HepG2 (cell line): ENCODE measurements around the gene CKLF. TPM values are rescaled to one million over a fixed set of nuclear protein-coding genes. Genes with fewer than 3 reads are reported as not detected.

ENCODE experiments used
- ATAC-seq: fragments of 200-7000 bp; cut with Tn5 transposase; 3 replicates; pipeline ENCODE4 v1.9.1; 2020; ENCODE audit warnings: mild to moderate bottlenecking, moderate library complexity
- BruUV-seq: library from RNA; stranded (reverse); fragments of 400-500 nt; replicated peaks from 2 replicates; lab custom pipeline; 2021; lab: Mats Ljungman, UMichigan
- CTCF ChIA-PET: fragments of 300-600 bp; formaldehyde crosslinking; extraction: SDS; loops from one replicate; lab custom pipeline; 2021; ENCODE audit warnings: low total read pairs, inconsistent platforms, low intra/inter-chr PET ratio; lab: Yijun Ruan, JAX
- POLR2A ChIA-PET: fragments of 350-600 bp; sonication (Branson Sonifier 250); formaldehyde crosslinking; loops from one replicate; lab custom pipeline; 2020; ENCODE audit warnings: antibody characterized with exemption, inconsistent platforms; lab: Yijun Ruan, JAX
- DNase-seq: peaks from one replicate; pipeline ENCODE4 v3.0.0-alpha.2; 2015; ENCODE audit warnings: low spot score
- FAIRE-seq: peaks from 3 replicates; lab custom pipeline; 2011; peaks lifted over from hg19 to GRCh38; lab: Jason Lieb, UNC
- H2AFZ ChIP-seq: one replicate; pipeline ENCODE4 v1.6.1; 2011; ENCODE audit warnings: low read length, inconsistent platforms
- H3K27ac ChIP-seq: fragments of 300-600 bp; 3 replicates; pipeline ENCODE4 v1.8.0; 2011; ENCODE audit warnings: mixed run types, mild to moderate bottlenecking, mixed read lengths, low read length, inconsistent platforms; ENCODE audit not compliant: insufficient read depth; ENCODE audit errors: extremely low read length
- H3K27me3 ChIP-seq, 2 experiments: fragments of 200-600 bp in 1 of 2; 2 replicates in 1 of 2; 3 replicates in 1 of 2; pipeline versions ENCODE4 v1.6.0 to v1.8.0; 2011; ENCODE audit warnings: low read length in 2 of 2, mild to moderate bottlenecking in 2 of 2, moderate library complexity in 2 of 2, inconsistent platforms in 1 of 2; ENCODE audit not compliant: insufficient read depth in 2 of 2, control insufficient read depth in 1 of 2
- H3K36me3 ChIP-seq, 2 experiments: fragments of 200-600 bp in 1 of 2; replicated peaks in 1 of 2; 2 replicates in 1 of 2; 3 replicates in 1 of 2; pipeline versions ENCODE4 v1.5.1 to v1.8.0; 2011; ENCODE audit warnings: low read length in 2 of 2, inconsistent platforms in 1 of 2; ENCODE audit not compliant: insufficient read depth in 2 of 2, control insufficient read depth in 1 of 2
- H3K4me1 ChIP-seq: 2 replicates; pipeline ENCODE4 v1.5.1; 2012; ENCODE audit warnings: low read length, inconsistent platforms; ENCODE audit not compliant: insufficient read depth
- H3K4me2 ChIP-seq: 2 replicates; pipeline ENCODE4 v1.6.0; 2011; ENCODE audit warnings: low read depth, low read length, inconsistent platforms
- H3K4me3 ChIP-seq, 3 experiments: fragments of 200-600 bp in 1 of 3; sonication (generic), shearing (Covaris generic) in 1 of 3; replicated peaks in 1 of 3; 2 replicates each; pipeline ENCODE4 v1.5.1; 2011 to 2016; ENCODE audit warnings: low read length in 3 of 3, inconsistent platforms in 2 of 3, low read depth in 2 of 3, mild to moderate bottlenecking in 2 of 3, control low read depth in 1 of 3, mixed read lengths in 1 of 3; ENCODE audit not compliant: insufficient read depth in 1 of 3
- H3K79me2 ChIP-seq: one replicate; pipeline ENCODE4 v1.6.1; 2011; ENCODE audit warnings: low read length, inconsistent platforms; ENCODE audit not compliant: insufficient read depth
- H3K9ac ChIP-seq: 2 replicates; pipeline ENCODE4 v1.6.0; 2011; ENCODE audit warnings: mild to moderate bottlenecking, low read depth, low read length, inconsistent platforms; ENCODE audit not compliant: insufficient read depth
- H3K9me3 ChIP-seq: 2 replicates; pipeline ENCODE4 v1.5.1; 2012; ENCODE audit warnings: mild to moderate bottlenecking, low read length
- H4K20me1 ChIP-seq: 2 replicates; pipeline ENCODE4 v1.6.0; 2011; ENCODE audit warnings: inconsistent platforms, mild to moderate bottlenecking, low read length, moderate library complexity; ENCODE audit not compliant: insufficient read depth
- AGO1 ChIP-seq: fragments of 200-400 bp; formaldehyde crosslinking; IDR thresholded peaks from 2 replicates; pipeline ENCODE4 v1.6.1; 2017; ENCODE audit warnings: mild to moderate bottlenecking, low read depth, low read length, moderate library complexity; ENCODE audit not compliant: poor library complexity, severe bottlenecking
- FOXJ3 ChIP-seq: sonication (generic); formaldehyde crosslinking; IDR thresholded peaks from 2 replicates; pipeline ENCODE4 v1.4.0; 2020; ENCODE audit warnings: missing genetic modification reagents, mild to moderate bottlenecking, borderline replicate concordance
- FOXP4 ChIP-seq: sonication (generic); formaldehyde crosslinking; IDR thresholded peaks from 2 replicates; pipeline ENCODE4 v1.4.0; 2020; ENCODE audit warnings: missing genetic modification reagents
- HNF4A ChIP-seq: sonication (generic); formaldehyde crosslinking; IDR thresholded peaks from 2 replicates; pipeline ENCODE4 v1.4.0; 2020; ENCODE audit warnings: missing genetic modification reagents
- IRF2 ChIP-seq: IDR thresholded peaks from 2 replicates; pipeline ENCODE4 v1.6.1; 2018; ENCODE audit warnings: missing genetic modification reagents, missing compliant biosample characterization
- NFE2L2 ChIP-seq: fragments of 150-350 bp; IDR thresholded peaks from 2 replicates; pipeline ENCODE4 v1.6.1; 2014; ENCODE audit warnings: low read length
- NKX3-1 ChIP-seq: sonication (generic); formaldehyde crosslinking; IDR thresholded peaks from 2 replicates; pipeline ENCODE4 v1.5.0; 2020; ENCODE audit warnings: missing genetic modification reagents
- NRL ChIP-seq: sonication (generic); formaldehyde crosslinking; IDR thresholded peaks from 2 replicates; pipeline ENCODE4 v1.5.0; 2020; ENCODE audit warnings: missing genetic modification reagents, mild to moderate bottlenecking, moderate library complexity, borderline replicate concordance
- SP140L ChIP-seq: sonication (generic); formaldehyde crosslinking; IDR thresholded peaks from 2 replicates; pipeline ENCODE4 v1.4.0; 2020; ENCODE audit warnings: missing genetic modification reagents, borderline replicate concordance
- TBX2 ChIP-seq: sonication (generic); formaldehyde crosslinking; IDR thresholded peaks from 2 replicates; pipeline ENCODE4 v1.5.0; 2020; ENCODE audit warnings: missing genetic modification reagents, mild to moderate bottlenecking, borderline replicate concordance
- TGIF2 ChIP-seq: IDR thresholded peaks from 2 replicates; pipeline ENCODE4 v1.6.1; 2016; ENCODE audit warnings: control low read depth, missing compliant biosample characterization
- ZBTB14 ChIP-seq: sonication (generic); formaldehyde crosslinking; IDR thresholded peaks from 2 replicates; pipeline ENCODE4 v1.4.0; 2020; ENCODE audit warnings: missing genetic modification reagents
- ZBTB2 ChIP-seq: sonication (generic); formaldehyde crosslinking; IDR thresholded peaks from 2 replicates; pipeline ENCODE4 v1.8.0; 2022; ENCODE audit warnings: low read depth, missing genetic modification reagents
- ZMYM2 ChIP-seq: sonication (generic); formaldehyde crosslinking; IDR thresholded peaks from 2 replicates; pipeline ENCODE4 v1.8.0; 2022; ENCODE audit warnings: mild to moderate bottlenecking, missing genetic modification reagents
- ZMYM4 ChIP-seq: sonication (generic); formaldehyde crosslinking; IDR thresholded peaks from 2 replicates; pipeline ENCODE4 v1.8.1; 2023; ENCODE audit warnings: mild to moderate bottlenecking, missing genetic modification reagents
- ZNF124 ChIP-seq: sonication (generic); formaldehyde crosslinking; IDR thresholded peaks from 2 replicates; pipeline ENCODE4 v1.4.0; 2020; ENCODE audit warnings: missing genetic modification reagents
- ZNF274 ChIP-seq: sonication (generic); formaldehyde crosslinking; IDR thresholded peaks from 2 replicates; pipeline ENCODE4 v1.5.1; 2020; ENCODE audit warnings: mild to moderate bottlenecking, missing genetic modification reagents
- ZNF414 ChIP-seq: sonication (generic); formaldehyde crosslinking; IDR thresholded peaks from 2 replicates; pipeline ENCODE4 v1.5.0; 2020; ENCODE audit warnings: missing genetic modification reagents
- ZNF775 ChIP-seq: sonication (generic); formaldehyde crosslinking; IDR thresholded peaks from 2 replicates; pipeline ENCODE4 v1.4.0; 2020; ENCODE audit warnings: missing genetic modification reagents, mild to moderate bottlenecking, moderate library complexity, borderline replicate concordance
- WGBS: methylation state at CpG from one replicate; pipeline ENCODE4 v1.1.6; 2017; ENCODE audit warnings: low lambda C conversion rate; 5-methylcytosine and 5-hydroxymethylcytosine counted together
- in situ Hi-C: cut with HindIII; loops from 2 replicates; pipeline ENCODE4 v1.10.0; 2017; ENCODE audit warnings: low pct_unique_long_range_greater_than_20kb; ENCODE audit not compliant: extremely low pct_ligation_motif_present
- intact Hi-C: fragments of 100-400 bp; cut with micrococcal nuclease; formaldehyde crosslinking; loops from one replicate; pipeline ENCODE4 v1.10.0; 2022; ENCODE audit not compliant: unreplicated experiment
- polyA plus RNA-seq, 8 experiments: library from polyadenylated mRNA; depleted of rRNA in 3 of 8; stranded (reverse) in 7 of 8; unstranded in 1 of 8; fragments of >200 nt; fragmentation: Illumina TruSeq in 4 of 8; extraction: Trizol in 4 of 8; gene quantifications; 2 replicates each; pipeline versions ENCODE4 v1.2.1 to v1.2.3, GENCODE V29; 2011 to 2016; ENCODE audit warnings: low read depth in 4 of 8, missing spikeins in 1 of 8, mixed read lengths in 1 of 8; ENCODE audit not compliant: insufficient read depth in 1 of 8
- total RNA-seq, 5 experiments: library from RNA; depleted of rRNA; stranded (reverse); fragments of >200 nt; fragmentation: Illumina TruSeq; extraction: Trizol; gene quantifications; 2 replicates each; pipeline ENCODE4 v1.2.3, GENCODE V29; 2016; ENCODE audit warnings: low read depth in 1 of 5

The CKLF gene
- total and polyA plus RNA-seq, 2 of the 13 experiments (the other 11 are each of a cell fraction or from before 2014, with no cell fraction given): 120 to 167 TPM

DNA sequence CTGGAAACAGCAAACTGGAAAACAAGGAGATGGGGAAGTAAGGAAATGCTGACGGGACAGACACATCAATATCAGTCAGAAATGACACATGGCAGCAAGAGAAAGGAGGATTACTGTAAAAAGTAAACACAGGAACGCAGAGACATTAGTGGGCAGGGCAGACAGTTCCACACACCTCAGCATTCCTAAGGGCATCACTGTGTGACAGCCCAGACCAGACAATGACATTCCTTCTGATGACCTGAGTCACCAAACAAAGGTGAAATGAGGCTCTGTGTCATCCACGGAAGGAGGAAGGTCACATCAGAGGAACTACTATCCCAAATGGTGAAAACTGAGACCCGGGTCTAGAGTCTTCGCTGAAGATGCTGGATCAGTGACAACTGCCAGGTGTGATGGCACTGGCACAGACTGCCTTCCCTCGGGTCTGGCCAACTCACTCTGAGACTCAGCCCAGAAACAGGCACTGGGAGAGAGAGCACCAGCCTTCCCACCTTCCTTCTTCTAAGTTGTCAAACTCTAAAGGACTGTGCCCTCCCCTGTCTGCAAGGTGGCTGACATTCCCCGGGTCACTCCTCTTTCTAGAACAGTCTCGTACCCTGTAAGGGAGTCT lies 39.2 kb upstream of the CKLF start:
- Histone ChIP-seq H3K27me3 (no peaks in the 10 kb centered on the region), H3K9ac (peak overlapping the region; percentile 48), H2AFZ (no peak overlapping the region), H4K20me1 (no peaks in the 10 kb centered on the region), H3K4me3 (peak overlapping the region in 1 of 3 experiments; percentile 15; a peak in 1 of 6 replicates), H3K4me2 (peak overlapping the region; percentile 46), H3K79me2 (no peaks in the 10 kb centered on the region), H3K27ac (peak overlapping the region; percentile 71), H3K36me3 (peaks cover 3 to 5% of the 10 kb centered on the region in 2 experiments; a peak in 3 of 5 replicates), H3K4me1 (peaks cover 62% of the 10 kb centered on the region), H3K9me3 (no peaks in the 10 kb centered on the region)
- in situ Hi-C loops (no loop called here), intact Hi-C loops (no loop called here)
- peak; percentile 93 for DNase-seq
- no TSS peak for BruUV-seq
- 38% methylated on average over 7 of the region's 8 CpGs for WGBS
- peak; percentile 87 for FAIRE-seq
- ATAC-seq: peak; percentile 50
- ChIA-PET CTCF (no interaction called here), POLR2A (interaction anchor here (1.4 to 2.2 kb wide), 3 partner anchors 11 to 39 kb away, joined by 5 to 10 read pairs (median 6); partner anchors contain the start of genes CKLF and TK2)
- no peak for TF ChIP-seq ZBTB2 (CRISPR knock-in tag)
- no peak for TF ChIP-seq ZNF414 (CRISPR knock-in tag)
- TF ChIP-seq ZNF274 (CRISPR knock-in tag): no peak
- no peak for TF ChIP-seq NRL
- TF ChIP-seq SP140L: no peak
- TF ChIP-seq IRF2 (CRISPR knock-in tag): no peak
- no peak for TF ChIP-seq HNF4A (CRISPR knock-in tag)
- TF ChIP-seq FOXJ3 (CRISPR knock-in tag): no peak
- TF ChIP-seq ZMYM2 (CRISPR knock-in tag): no peak
- no peak for TF ChIP-seq ZBTB14 (CRISPR knock-in tag)
- TF ChIP-seq ZNF124: no peak; the same call in 1 of the 2 replicates
- TF ChIP-seq TGIF2 (CRISPR knock-in tag): peak; percentile 75
- TF ChIP-seq ZNF775 (CRISPR knock-in tag): no peak
- no peak for TF ChIP-seq ZMYM4 (CRISPR knock-in tag)
- TF ChIP-seq TBX2 (CRISPR knock-in tag): peak; percentile 73; the same call in 1 of the 2 replicates
- 0 out of 2 replicates have a peak, but pooled peaks have one; percentile 10 for TF ChIP-seq NFE2L2
- no peak for TF ChIP-seq AGO1
- no peak for TF ChIP-seq NKX3-1 (CRISPR knock-in tag)
- peak; percentile 46; the same call in 1 of the 2 replicates for TF ChIP-seq FOXP4 (CRISPR knock-in tag)
